Measurements from ENCODE around the gene AUH.

The AUH gene

GRCh38 chr9:91243029-91243428 lies 118.7 kb downstream of the AUH start:
- no peak for DNase-seq

DNA sequence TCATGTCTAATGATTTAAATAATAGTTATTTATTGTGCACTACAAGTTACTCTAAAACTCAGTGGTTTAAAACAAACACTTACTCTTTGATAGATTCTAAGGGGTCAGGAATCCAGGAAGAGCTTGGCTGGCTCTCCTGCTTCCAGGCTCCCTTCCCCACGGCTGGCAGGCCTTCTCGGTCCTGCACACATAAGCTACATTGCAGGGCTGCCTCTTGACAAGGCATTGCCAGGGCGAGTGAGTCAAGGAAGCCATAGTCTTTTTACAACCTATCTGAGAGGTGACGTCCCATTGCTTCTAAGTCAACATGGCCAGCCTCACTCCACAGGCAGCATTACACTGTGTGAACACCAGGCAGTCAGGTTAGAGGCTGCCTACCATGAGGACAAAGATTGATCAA lies 119.8 kb downstream of the AUH start:
- DNase-seq: no peak

GRCh38 chr9:91240596-91241165 lies 121.0 kb downstream of the AUH start:
- DNase-seq: no peak

- no peak for DNase-seq
Observed at GRCh38 chr9:91239367-91240111, 122.2 kb downstream of the AUH start.

DNA sequence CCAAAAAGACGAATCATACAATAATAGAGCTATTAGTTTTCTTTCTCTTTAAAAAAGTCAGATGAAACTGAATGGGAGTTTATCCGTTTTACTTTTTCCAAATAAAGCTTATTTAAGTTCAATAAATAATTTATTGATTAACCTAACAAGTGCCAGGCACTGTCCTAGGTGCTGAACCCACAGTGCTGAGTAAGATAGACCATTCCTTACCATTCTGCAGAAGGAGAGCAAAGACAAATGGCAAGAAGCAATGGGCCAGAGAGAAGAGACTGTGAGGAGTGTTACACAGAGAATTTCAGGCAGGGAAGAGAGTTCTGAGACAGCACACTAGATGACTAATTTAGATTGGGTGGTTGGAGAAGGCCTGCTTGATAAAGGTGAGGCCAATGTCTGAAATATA lies 127.2 kb downstream of the AUH start:
- no peak for DNase-seq

DNA sequence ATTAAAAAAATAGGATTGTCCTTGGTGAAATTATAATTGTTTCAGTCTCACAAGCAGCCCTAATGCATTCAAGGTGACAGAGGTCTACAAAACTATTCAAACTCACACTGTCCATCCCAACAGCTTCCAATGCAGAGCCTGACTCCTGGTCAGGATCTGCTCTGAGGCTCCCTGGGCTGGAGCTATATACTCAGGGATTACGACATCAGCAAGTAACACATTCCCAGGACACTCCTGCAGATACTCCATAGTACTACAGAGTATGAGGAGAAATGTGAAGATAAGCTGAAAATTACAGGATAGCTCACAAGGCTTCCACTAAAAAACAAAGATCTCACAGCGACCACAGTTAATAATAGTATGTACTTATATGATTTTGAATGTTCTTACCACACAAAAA lies 130.1 kb downstream of the AUH start:
- DNase-seq: no peak

- DNase-seq: no peak
Observed at GRCh38 chr9:91223000-91223399, 138.7 kb downstream of the AUH start.

DNA sequence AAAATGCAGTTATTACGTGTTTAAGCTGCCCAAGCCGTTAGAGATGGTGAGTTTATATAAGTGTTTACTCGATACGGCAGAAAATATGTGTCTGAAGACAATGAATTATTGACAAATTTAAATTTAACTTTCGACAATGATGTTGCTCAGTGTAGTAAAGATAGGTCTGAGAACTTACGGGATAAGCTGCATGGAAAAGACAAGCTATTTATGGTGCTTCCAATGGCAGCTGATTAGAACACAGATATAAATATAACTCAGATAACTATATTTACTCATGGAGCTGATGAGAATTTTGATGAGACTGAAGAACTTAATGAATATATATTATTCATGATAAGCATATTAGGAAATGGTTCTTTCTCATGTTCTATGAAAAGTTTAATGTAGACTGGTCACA lies 139.3 kb downstream of the AUH start:
- no peak for DNase-seq

- DNase-seq: peak; percentile 54
Observed at GRCh38 chr9:91221332-91221731, 140.4 kb downstream of the AUH start.

DNA sequence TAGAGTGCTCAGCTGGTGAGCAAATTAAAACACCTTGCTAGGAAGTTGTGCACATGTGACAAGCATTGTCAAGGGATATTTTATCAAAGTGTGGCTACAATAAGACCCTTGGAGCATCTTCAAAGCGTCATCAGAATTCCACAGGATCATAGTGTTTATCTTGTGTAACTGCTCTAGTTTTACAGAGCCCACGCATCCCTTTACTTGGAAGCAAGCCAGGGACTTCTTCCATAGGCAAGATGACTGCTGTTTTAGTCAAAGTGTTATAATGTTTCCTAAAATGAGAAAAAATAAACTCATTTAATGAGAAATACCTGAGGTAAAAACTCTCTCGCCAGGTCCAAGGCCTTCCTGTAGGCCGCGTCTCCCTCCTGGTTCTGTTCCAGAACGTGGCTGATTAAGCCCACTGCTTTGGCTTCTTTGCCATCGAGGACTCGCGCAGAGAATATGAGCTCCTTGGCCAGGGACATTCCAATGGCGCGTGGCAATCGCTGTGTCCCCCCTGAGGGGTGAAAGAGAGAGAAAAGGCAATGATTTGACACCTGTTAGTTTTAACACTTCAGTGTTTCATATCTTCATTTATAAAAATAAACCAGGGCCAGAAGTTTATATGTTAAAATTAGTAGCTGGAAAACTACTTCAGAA lies 141.1 kb downstream of the AUH start:
- DNase-seq: no peak

- no peak for DNase-seq
Observed at GRCh38 chr9:91220021-91220420, 141.7 kb downstream of the AUH start.

GRCh38 chr9:91219557-91219956 lies 142.2 kb downstream of the AUH start:
- DNase-seq: no peak

DNA sequence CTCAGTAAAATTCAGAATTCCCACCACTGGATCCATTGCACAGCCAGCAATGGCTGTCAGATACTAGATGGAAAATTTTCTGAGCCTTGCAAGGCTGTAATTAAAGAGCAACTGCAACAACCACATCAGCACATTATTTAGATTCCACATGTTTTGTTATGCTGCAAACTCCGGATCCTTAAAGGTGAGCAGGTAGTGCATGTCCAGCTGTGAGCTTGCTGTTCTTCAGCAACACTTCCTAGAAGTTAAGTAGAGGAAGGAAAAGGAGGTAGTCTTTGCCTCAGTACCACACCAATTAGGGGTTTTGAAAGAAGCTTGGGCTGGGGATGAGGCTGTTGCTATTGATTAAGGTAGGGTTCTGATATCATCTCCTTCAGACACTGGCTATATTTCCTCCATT lies 144.3 kb downstream of the AUH start:
- DNase-seq: no peak

DNA sequence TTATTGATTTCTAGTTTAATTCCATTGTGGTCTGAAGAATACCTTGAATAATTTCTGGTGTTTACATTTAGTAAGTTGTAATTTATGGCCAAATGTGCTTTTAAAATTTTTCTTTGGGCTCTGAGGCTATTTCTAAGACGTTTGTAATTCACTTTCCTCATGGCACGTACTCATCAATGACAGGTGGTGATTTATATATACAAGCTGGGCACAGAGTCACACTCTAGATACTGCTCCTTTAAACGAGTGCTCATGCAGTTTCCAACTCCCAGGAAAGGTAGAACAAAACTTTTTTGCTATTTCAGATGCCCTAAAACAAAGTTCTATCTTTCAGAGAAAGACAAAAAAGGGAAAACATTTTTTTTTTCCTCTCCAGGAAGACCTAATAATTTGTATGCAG lies 146.9 kb downstream of the AUH start:
- peak; percentile 33 for DNase-seq

DNA sequence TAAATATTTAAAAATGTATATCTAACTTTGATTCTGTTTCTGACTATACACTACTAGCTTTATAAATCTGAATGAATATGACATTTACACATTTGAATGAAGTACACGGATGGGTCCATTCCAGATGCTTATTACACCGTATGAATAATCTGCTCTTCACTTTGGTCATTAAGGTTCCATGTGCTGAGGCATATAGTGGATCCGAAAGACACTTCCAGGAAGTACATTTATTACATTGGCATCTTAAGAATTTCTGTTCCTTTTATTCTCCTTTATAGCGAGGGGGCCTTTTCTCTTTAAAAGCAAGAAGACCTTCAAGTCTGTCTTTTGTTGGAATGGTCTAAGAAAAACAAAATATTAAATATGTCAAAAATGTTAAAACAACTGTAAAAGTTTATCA lies 147.6 kb downstream of the AUH start:
- peak; percentile 63 for DNase-seq

- DNase-seq: no peak
Observed at GRCh38 chr9:91212596-91213243, 149.0 kb downstream of the AUH start.

- no peak for DNase-seq
Observed at GRCh38 chr9:91211919-91212318, 149.8 kb downstream of the AUH start.

DNA sequence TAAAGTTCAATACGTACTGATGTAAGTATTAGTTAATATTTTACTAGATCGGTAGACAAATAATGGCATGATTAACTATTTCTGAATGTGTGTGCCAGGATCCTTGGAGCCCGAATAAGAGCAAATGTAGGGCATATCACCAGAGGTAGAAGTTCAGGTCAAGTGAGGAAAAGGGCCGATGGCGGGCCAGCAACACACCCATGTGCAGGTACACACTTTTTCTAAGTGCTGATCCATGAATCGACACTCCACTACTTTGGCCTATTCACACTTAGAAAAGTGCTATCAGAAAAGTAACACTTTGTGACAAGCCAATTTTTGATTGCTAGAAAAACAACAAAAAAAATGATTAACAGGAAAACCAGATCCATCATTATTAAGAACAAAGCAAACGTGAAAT lies 150.3 kb downstream of the AUH start:
- DNase-seq: no peak

DNA sequence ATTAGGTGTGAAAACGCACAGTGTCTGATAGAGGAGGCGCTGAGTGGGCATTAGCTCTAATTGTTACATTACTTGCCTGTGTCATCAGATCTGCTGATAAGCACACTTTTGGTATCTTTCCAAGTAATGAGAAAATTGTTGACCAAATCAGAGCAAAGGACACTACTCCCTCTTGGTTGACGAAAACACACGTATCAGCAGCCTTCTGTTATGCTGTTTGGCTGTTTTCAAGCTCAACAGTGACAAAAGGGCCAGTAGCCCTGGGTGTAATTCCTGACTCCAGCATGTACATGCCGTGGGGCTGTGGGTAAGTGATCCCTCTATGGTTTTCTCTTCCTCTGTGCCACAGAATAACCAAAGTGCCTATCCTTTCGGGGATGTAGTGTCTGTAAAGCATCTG lies 151.4 kb downstream of the AUH start:
- no peak for DNase-seq

DNA sequence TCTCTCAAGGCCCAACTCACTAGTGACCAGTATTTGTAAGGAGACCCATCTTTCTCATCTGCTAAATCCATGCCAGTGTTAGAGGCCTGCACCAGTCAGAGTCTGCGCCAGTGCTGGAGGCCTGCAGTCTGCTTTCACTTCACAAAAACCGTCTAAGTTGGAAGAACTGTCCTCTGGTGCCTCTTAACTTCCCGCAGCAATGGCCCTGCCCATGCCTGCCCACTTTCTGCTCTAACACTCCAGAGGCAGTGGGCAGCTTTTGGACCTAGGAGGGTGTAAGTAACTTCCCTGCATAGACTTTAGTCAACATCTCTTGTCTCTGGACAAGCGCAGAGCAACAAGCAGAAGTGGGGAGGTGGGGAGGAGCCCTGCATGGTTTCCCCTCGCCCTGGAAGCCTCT lies 152.9 kb downstream of the AUH start:
- DNase-seq: no peak

DNA sequence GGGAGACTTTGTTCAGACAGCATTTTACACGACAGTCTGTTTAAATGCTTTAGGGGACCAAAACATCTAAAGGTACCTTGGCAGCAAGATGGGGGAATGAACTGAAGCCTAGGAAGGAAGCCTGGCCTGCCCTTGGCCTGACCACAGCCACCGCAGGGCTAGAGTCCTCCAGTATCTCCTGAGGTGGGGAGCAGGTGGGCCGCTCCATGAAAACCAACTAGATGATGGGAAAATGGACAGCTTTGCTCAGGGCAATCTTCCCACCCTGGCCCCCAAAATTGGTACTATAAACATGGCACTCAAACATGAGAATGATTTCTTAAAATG lies 153.3 kb downstream of the AUH start:
- DNase-seq: no peak

DNA sequence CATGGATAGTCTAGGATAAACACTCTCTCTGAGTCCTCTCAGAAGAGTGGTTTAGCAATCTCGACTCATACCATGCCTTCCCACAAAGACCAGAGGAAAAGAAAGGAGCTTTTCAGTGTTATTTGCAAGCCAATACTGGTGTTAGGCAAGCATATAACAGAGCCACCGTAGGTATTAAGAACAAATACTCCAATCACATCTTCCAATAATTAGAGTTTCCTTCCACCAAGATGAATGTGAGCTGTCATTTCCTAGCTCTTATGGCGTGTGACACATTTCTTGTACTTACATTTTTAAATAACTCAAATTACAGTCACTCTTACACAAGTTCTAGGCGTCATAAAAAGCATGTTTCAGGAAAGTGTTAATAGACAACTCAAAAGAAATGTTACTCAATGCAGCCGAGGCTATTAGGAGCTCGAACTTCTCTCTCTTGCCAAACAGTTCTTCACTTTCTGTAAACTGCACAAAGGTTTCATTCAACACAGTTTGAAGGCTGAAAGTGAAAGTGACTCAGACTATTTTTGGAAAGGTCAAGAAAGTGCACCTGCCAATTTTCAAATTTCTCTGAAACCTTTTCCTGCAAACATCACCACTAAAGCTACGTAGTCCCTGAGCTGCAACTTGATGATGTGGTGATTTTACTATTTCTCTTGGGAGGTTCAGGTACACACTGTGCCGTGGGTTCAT lies 153.8 kb downstream of the AUH start:
- DNase-seq: peak; percentile 61

DNA sequence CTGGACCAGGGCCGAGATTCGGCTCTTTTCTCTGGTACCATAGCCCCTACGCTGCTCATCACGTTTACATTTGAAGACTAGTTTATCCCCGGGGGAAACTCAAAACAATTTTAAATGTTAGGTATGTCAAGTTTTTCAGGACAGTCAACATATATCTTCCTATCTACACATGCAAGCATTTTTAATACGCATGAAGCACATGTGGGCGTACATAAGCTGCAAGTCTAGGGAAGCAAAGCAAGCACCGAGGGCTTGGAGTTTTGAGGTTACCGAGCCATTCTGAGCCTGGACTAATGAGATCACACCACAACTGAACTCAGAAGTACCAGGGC lies 154.4 kb downstream of the AUH start:
- DNase-seq: no peak
